Body of pancreas (tissue), 4 donors: ENCODE results near the gene SLC7A7. TPM values are rescaled to one million over a fixed set of nuclear protein-coding genes. Genes with fewer than 3 reads are reported as not detected.
A peak's percentile ranks its signal among the peaks of the same experiment; 100 is the strongest.
"Not testable (repeated sequence)": the region's sequence is repeated elsewhere in the genome, so short reads cannot be mapped to it uniquely, and the experiment has no call there.

Source experiments
- ATAC-seq: fragments of 150-250 bp; one replicate; pipeline ENCODE4 v1.9.1; 2016
- DNase-seq, 4 donors: peaks; one replicate each; pipeline ENCODE4 v3.0.0-alpha.2; 2019
- H3K27ac ChIP-seq, 4 donors: fragments of 200-600 bp; sonication (generic); 1 replicate in 3 of 4; 2 replicates in 1 of 4; pipeline versions ENCODE4 v1.5.1 to v1.6.1; 2016 to 2019; ENCODE audit warnings: mild to moderate bottlenecking in 1 of 4, mixed read lengths in 1 of 4, moderate library complexity in 1 of 4
- H3K27me3 ChIP-seq, 2 donors: fragments of 200-600 bp; sonication (generic); one replicate each; pipeline ENCODE4 v1.6.0; 2016; ENCODE audit warnings: mild to moderate bottlenecking in 1 of 2
- H3K36me3 ChIP-seq, 2 donors: fragments of 200-600 bp; sonication (generic); replicated peaks in 1 of 2; 2 replicates each; pipeline ENCODE4 v1.5.1; 2016; ENCODE audit warnings: low read depth in 2 of 2; ENCODE audit not compliant: insufficient read depth in 1 of 2
- H3K4me1 ChIP-seq: fragments of 200-600 bp; sonication (generic); one replicate; pipeline ENCODE4 v1.6.0; 2016
- H3K4me3 ChIP-seq, 2 donors: fragments of 200-600 bp; sonication (generic); 1 replicate in 1 of 2; 2 replicates in 1 of 2; pipeline ENCODE4 v1.5.1; 2016 to 2019
- H3K9me3 ChIP-seq, 3 donors: fragments of 200-600 bp; sonication (generic); 1 replicate in 2 of 3; 2 replicates in 1 of 3; pipeline ENCODE4 v1.5.1; 2016
- POLR2A ChIP-seq, 3 donors: fragments of 450-650 bp; IDR thresholded peaks; one replicate each; pipeline ENCODE4 v1.6.1; 2016; ENCODE audit warnings: antibody characterized with exemption in 3 of 3, mild to moderate bottlenecking in 2 of 3
- WGBS, 2 donors: methylation state at CpG; one replicate each; pipeline ENCODE4 v1.1.5; 2017; 5-methylcytosine and 5-hydroxymethylcytosine counted together
- intact Hi-C: fragments of 100-400 bp; cut with DNase I; formaldehyde crosslinking; loops from one replicate; pipeline ENCODE4 v1.15.1; 2023
- total RNA-seq, 2 donors: library from RNA; depleted of rRNA; stranded (reverse); fragments of >200 nt; gene quantifications; one replicate each; pipeline ENCODE4 v1.1.0, GENCODE V29; 2016
- TF ChIP-seq, protein P1 (sequence below), 7 experiments: fragments of 450-650 bp in 4 of 7; fragments of 200-600 bp in 3 of 7; sonication (generic) in 3 of 7; IDR thresholded peaks; one replicate each; pipeline ENCODE4 v1.5.1; 2016 to 2019; ENCODE audit warnings: antibody characterized with exemption in 7 of 7

Gene SLC7A7
- total RNA-seq, 2 donors from 2014 or later: 6.9 to 16.6 TPM

DNA sequence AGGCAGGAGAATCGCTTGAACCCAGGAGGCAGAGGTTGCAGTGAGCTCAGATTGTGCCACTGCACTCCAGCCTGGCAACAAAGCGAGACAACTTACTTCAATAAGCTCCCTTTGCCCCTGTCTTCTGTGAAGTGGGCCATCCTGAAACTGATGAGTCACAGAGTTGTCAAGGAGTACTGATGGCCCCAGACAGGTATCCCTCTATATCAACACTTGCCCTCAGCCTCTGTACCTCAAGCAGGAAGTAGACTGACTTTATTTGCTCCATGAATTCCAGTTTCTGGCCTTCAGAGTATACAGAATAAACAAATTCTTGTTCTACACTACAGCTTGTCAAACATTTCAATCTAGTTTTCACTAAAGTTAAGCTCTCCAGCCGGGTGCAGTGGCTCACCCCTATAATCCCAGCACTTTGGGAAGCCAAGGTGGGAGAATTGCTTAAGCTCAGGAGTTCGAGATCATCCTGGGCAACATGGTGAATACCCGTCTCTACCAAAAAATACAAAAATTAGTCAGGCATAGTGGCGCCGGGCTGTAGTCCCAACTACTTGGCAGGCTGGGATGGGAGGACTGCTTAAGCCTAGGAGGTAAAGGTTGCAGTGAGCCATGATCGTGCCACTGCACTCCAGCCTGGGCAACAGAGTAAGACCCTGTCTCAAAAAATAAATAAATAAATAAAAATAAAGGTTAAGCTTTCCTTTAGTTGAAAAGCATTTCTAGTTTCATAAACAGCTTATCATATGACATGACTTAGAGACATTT is 39.9 kb upstream of the SLC7A7 start:
- Histone ChIP-seq H3K36me3 (no peaks in the 10 kb centered on the region), H3K4me3 (no peak overlapping the region), H3K27ac (no peak overlapping the region), H3K9me3 (no peaks in the 10 kb centered on the region), H3K4me1 (peaks cover 25% of the 10 kb centered on the region), H3K27me3 (no peaks in the 10 kb centered on the region)
- DNase-seq (no peak), ATAC-seq (no peak)
- 80 to 84% methylated on average over 8 of the region's 8 CpGs for WGBS, 2 donors
- TF ChIP-seq, protein P1, sequence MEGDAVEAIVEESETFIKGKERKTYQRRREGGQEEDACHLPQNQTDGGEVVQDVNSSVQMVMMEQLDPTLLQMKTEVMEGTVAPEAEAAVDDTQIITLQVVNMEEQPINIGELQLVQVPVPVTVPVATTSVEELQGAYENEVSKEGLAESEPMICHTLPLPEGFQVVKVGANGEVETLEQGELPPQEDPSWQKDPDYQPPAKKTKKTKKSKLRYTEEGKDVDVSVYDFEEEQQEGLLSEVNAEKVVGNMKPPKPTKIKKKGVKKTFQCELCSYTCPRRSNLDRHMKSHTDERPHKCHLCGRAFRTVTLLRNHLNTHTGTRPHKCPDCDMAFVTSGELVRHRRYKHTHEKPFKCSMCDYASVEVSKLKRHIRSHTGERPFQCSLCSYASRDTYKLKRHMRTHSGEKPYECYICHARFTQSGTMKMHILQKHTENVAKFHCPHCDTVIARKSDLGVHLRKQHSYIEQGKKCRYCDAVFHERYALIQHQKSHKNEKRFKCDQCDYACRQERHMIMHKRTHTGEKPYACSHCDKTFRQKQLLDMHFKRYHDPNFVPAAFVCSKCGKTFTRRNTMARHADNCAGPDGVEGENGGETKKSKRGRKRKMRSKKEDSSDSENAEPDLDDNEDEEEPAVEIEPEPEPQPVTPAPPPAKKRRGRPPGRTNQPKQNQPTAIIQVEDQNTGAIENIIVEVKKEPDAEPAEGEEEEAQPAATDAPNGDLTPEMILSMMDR (IDR thresholded peaks at IDR 0.05): no peak
- TF ChIP-seq POLR2A (IDR thresholded peaks at IDR 0.05): no peak
- intact Hi-C loops: loop anchor here (5.0 to 10.0 kb wide), 2 partner anchors 33 to 300 kb away; no protein-coding TSS in a partner anchor

DNA sequence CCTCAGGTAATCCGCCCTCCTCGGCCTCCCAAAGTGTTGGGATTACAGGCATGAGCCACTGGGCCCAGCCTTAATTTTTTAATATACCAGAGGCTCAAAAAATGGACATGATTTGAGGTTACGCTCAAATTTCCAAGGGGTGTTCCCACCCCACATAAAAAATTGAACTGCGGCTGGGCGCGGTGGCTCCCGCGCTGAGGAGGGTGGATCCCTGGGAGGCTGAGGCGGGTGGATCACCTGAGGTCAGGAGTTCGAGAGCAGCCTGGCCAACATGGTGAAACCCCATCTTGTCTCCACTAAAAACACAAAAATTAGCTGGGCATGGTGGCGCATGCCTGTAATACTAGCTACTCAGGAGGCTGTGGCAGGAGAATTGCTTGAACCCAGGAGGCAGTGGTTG is 39.1 kb upstream of the SLC7A7 start:
- not testable (repeated sequence) for DNase-seq, H3K27ac ChIP-seq, ATAC-seq, H3K36me3 ChIP-seq, H3K9me3 ChIP-seq, H3K4me3 ChIP-seq, H3K27me3 ChIP-seq
- peaks cover 28% of the 10 kb centered on the region for H3K4me1 ChIP-seq
- intact Hi-C loops: loop anchor here (10.0 kb wide), 1 partner anchor 299 kb away; no protein-coding TSS in a partner anchor
- WGBS, 2 donors: 94 to 96% methylated on average over 10 to 11 of the region's 11 CpGs

DNA sequence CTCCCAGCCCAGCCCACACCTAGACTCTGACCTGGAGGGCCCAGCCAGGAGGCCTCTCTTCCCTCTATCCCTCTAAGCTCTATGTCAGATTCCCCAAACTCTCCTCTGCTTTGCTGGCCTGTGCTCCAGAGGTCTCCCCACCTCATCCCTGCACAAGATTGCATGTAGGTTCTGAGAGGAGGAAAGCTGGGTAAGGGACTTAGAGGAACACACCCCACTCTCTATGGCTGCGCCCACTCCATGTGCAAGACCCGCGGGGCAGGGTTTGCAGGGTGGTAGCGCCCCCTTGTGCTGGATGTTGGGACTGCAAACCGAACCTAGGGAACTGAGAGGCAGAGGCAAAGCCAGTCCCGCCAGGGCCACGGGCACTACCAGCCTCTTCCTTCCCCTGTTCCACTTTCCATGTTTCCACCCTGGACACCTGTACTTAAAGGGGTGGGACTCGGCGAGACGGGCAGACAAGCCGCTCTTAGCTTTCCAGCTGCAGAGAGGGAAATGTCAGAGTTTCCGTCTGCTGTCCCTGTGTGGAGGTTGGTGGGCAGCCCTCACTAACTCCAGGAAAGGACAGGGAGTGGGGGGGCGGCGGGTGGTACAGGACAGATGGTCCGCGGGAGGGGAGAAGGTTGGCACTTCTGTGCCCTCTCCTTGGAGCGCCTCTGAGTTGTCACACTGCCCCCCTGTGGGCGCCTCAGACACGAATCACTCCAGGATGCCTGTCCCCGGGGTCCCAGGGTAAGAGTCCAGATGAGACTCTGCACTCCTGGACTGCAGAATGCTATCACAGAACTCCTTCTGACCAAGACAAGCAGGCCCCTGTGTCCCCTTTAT is 37.9 kb upstream of the SLC7A7 start:
- TF ChIP-seq, protein P1 (IDR thresholded peaks at IDR 0.05): peak; percentile 76 to 99 (median 93)
- TF ChIP-seq POLR2A (IDR thresholded peaks at IDR 0.05): peak in 2 of 3 donors; percentile 28 to 47
- H3K4me3 ChIP-seq: no peak overlapping the region
- intact Hi-C loops: loop anchor here (10.0 kb wide), 1 partner anchor 298 kb away; no protein-coding TSS in a partner anchor
- H3K36me3 ChIP-seq: no peaks in the 10 kb centered on the region
- 0 to 7% methylated on average over 11 to 20 of the region's 20 CpGs for WGBS, 2 donors
- H3K9me3 ChIP-seq: no peaks in the 10 kb centered on the region
- peaks cover 28% of the 10 kb centered on the region for H3K4me1 ChIP-seq
- peak; percentile 81 for ATAC-seq
- peak overlapping the region; percentile 53 to 84 (median 80) for H3K27ac ChIP-seq
- DNase-seq: peak; percentile 86 to 93 (median 90)
- H3K27me3 ChIP-seq: no peaks in the 10 kb centered on the region

DNA sequence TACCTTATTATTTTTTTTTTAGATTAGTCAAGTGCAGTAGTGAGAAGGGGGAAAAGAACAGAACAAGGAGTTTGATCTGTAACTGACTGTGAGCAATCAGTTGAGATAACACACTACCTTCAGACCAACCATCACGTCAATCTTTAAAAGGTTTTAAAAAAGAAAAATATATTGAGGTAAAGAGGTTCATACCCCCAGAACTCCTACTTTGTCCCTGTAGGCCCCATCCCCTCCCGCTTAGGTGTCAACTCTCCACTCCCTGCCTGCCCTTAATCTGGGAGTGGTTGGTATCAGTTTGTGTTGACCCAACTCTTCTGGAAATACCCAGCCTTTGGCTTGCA is 37.3 kb upstream of the SLC7A7 start:
- Histone ChIP-seq H3K27me3 (no peaks in the 10 kb centered on the region), H3K27ac (peak overlapping the region in 3 of 4 donors; percentile 78 to 84 (median 82)), H3K4me3 (no peak overlapping the region), H3K9me3 (no peaks in the 10 kb centered on the region), H3K4me1 (peaks cover 28% of the 10 kb centered on the region), H3K36me3 (no peaks in the 10 kb centered on the region)
- DNase-seq: no peak
- TF ChIP-seq, protein P1 (IDR thresholded peaks at IDR 0.05): no peak
- no peak for TF ChIP-seq POLR2A (IDR thresholded peaks at IDR 0.05)
- 28 to 30% methylated on average over 2 of the region's 2 CpGs for WGBS, 2 donors
- no peak for ATAC-seq
- intact Hi-C loops: loop anchor here (10.0 kb wide), 1 partner anchor 298 kb away; no protein-coding TSS in a partner anchor

DNA sequence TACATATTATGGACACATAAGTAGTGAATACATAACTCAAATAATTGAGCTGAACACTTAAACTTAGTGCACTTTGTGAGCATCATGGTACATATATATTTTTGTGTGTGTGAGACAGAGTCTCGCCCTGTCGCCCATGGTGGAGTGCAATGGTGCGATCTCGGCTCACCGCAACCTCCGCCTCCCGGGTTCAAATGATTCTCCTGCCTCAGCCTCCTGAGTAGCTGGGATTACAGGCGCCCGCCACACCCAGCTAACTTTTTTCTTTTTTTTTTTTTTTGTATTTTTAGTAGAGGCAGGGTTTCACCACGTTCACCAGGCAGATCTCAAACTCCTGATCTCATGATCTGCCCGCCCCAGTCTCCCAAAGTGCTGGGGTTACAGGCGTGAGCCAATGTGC is 36.9 kb upstream of the SLC7A7 start:
- not testable (repeated sequence) for H3K9me3 ChIP-seq, H3K36me3 ChIP-seq, ATAC-seq, DNase-seq, H3K27me3 ChIP-seq, H3K4me3 ChIP-seq
- intact Hi-C loops: loop anchor here (10.0 kb wide), 1 partner anchor 297 kb away; no protein-coding TSS in a partner anchor
- Histone ChIP-seq H3K4me1 (peaks cover 28% of the 10 kb centered on the region), H3K27ac (peak overlapping the region; percentile 71 to 82 (median 80))
- 80 to 85% methylated on average over 12 of the region's 12 CpGs for WGBS, 2 donors
